PC-9 (cell line): ENCODE measurements around the gene GP1BB.

Experiments used
- EZH2 ChIP-seq: fragments of 200-600 bp; sonication (generic); IDR thresholded peaks from 2 replicates; pipeline ENCODE4 v1.8.0; 2017; ENCODE audit warnings: antibody characterized with exemption, low read depth
- TF ChIP-seq, protein P1 (sequence below): fragments of 200-600 bp; sonication (generic); conservative IDR thresholded peaks from 2 replicates; pipeline ENCODE4 v1.6.1; 2017; ENCODE audit warnings: mixed run types, antibody characterized with exemption, mild to moderate bottlenecking, moderate library complexity

DNA sequence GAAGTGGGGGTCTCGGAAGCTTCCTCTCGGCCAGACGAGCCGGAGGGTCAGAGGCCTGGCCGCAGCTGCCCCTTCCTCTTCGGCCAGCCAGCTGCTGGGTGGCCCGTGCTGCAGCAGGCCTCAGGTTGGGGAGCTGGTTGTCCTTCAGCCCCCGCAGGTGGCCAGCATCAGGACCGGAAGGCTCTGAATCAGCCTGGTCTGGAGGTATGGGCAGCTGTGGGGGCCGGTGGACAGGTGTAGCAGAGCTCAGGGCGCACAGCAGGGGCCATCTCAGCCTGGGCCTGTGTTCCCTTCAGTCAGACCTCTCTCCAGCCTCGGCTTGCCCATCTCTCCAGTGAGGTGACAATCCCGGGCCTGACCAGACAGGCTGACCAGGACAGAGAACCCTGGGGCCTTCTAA lies 23.4 kb downstream of the GP1BB start:
- TF ChIP-seq, protein P1, sequence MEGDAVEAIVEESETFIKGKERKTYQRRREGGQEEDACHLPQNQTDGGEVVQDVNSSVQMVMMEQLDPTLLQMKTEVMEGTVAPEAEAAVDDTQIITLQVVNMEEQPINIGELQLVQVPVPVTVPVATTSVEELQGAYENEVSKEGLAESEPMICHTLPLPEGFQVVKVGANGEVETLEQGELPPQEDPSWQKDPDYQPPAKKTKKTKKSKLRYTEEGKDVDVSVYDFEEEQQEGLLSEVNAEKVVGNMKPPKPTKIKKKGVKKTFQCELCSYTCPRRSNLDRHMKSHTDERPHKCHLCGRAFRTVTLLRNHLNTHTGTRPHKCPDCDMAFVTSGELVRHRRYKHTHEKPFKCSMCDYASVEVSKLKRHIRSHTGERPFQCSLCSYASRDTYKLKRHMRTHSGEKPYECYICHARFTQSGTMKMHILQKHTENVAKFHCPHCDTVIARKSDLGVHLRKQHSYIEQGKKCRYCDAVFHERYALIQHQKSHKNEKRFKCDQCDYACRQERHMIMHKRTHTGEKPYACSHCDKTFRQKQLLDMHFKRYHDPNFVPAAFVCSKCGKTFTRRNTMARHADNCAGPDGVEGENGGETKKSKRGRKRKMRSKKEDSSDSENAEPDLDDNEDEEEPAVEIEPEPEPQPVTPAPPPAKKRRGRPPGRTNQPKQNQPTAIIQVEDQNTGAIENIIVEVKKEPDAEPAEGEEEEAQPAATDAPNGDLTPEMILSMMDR, result no peak
- no peak for TF ChIP-seq EZH2
